ENCODE measurements around the gene PLXNB2.

- no peak for TF ChIP-seq CTCF (IDR thresholded peaks at IDR 0.05)
- TF ChIP-seq POLR2AphosphoS5 (IDR thresholded peaks at IDR 0.05; ENCODE audit: low read depth, low read length): no peak
- no peak for TF ChIP-seq RAD21 (IDR thresholded peaks at IDR 0.05; ENCODE audit: low read length)
- TF ChIP-seq, protein P1, sequence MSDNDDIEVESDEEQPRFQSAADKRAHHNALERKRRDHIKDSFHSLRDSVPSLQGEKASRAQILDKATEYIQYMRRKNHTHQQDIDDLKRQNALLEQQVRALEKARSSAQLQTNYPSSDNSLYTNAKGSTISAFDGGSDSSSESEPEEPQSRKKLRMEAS (IDR thresholded peaks at IDR 0.05; ENCODE audit: low read depth): peak; percentile 1; the same call in 1 of the 2 replicates
- TF ChIP-seq, protein P2, sequence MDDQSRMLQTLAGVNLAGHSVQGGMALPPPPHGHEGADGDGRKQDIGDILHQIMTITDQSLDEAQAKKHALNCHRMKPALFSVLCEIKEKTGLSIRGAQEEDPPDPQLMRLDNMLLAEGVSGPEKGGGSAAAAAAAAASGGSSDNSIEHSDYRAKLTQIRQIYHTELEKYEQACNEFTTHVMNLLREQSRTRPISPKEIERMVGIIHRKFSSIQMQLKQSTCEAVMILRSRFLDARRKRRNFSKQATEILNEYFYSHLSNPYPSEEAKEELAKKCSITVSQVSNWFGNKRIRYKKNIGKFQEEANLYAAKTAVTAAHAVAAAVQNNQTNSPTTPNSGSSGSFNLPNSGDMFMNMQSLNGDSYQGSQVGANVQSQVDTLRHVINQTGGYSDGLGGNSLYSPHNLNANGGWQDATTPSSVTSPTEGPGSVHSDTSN (IDR thresholded peaks at IDR 0.05): no peak
- no peak for TF ChIP-seq MXI1 (IDR thresholded peaks at IDR 0.05; ENCODE audit: low read depth, low read length)
- TF ChIP-seq EZH2phosphoT487 (IDR thresholded peaks at IDR 0.05; ENCODE audit: borderline replicate concordance, low read depth): no peak
- TF ChIP-seq, protein P3, sequence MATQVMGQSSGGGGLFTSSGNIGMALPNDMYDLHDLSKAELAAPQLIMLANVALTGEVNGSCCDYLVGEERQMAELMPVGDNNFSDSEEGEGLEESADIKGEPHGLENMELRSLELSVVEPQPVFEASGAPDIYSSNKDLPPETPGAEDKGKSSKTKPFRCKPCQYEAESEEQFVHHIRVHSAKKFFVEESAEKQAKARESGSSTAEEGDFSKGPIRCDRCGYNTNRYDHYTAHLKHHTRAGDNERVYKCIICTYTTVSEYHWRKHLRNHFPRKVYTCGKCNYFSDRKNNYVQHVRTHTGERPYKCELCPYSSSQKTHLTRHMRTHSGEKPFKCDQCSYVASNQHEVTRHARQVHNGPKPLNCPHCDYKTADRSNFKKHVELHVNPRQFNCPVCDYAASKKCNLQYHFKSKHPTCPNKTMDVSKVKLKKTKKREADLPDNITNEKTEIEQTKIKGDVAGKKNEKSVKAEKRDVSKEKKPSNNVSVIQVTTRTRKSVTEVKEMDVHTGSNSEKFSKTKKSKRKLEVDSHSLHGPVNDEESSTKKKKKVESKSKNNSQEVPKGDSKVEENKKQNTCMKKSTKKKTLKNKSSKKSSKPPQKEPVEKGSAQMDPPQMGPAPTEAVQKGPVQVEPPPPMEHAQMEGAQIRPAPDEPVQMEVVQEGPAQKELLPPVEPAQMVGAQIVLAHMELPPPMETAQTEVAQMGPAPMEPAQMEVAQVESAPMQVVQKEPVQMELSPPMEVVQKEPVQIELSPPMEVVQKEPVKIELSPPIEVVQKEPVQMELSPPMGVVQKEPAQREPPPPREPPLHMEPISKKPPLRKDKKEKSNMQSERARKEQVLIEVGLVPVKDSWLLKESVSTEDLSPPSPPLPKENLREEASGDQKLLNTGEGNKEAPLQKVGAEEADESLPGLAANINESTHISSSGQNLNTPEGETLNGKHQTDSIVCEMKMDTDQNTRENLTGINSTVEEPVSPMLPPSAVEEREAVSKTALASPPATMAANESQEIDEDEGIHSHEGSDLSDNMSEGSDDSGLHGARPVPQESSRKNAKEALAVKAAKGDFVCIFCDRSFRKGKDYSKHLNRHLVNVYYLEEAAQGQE (IDR thresholded peaks at IDR 0.05; ENCODE audit: low read depth, low read length): no peak
- TF ChIP-seq EP300 (IDR thresholded peaks at IDR 0.05; ENCODE audit: borderline replicate concordance in 1 of 2, low read depth in 1 of 2, low read length in 1 of 2): no peak
Measured at GRCh38 chr22:50292643-50293440, 14.6 kb downstream of the PLXNB2 start.

Measured in SK-N-SH (cell line).